GM18520 (cell line): ENCODE data around the gene AXIN1.

Experiments
- ATAC-seq: cut with Tn5 transposase; IDR thresholded peaks from one replicate; pipeline ENCODE4 v1.9.1; 2021; ENCODE audit not compliant: unreplicated experiment

Gene AXIN1

GRCh38 chr16:284204-285120 is 68.1 kb downstream of the AXIN1 start:
- no peak for ATAC-seq

- no peak for ATAC-seq
These were observed 69.3 kb downstream of the AXIN1 start, which contains the start of gene PDIA2 for GRCh38 chr16:283033-283805. Gene PDIA2, plus strand, starts transcription at chr16:283164. Its CDS starts 6 bp downstream, at chr16:283170.

GRCh38 chr16:282491-282890 is 70.0 kb downstream of the AXIN1 start:
- ATAC-seq, result no peak

GRCh38 chr16:281660-282255 is 70.8 kb downstream of the AXIN1 start:
- ATAC-seq, result no peak

GRCh38 chr16:280991-281659 is 71.4 kb downstream of the AXIN1 start:
- ATAC-seq, result no peak

GRCh38 chr16:280552-280951 is 72.0 kb downstream of the AXIN1 start, which contains the start of gene ARHGDIG:
Gene ARHGDIG, plus strand, starts transcription at chr16:280591. Its CDS starts 90 bp downstream, at chr16:280681.
- ATAC-seq, result no peak

- no peak for ATAC-seq
These were observed 72.5 kb downstream of the AXIN1 start for GRCh38 chr16:280005-280460.

GRCh38 chr16:279531-279930 is 73.0 kb downstream of the AXIN1 start:
- ATAC-seq, result no peak

- ATAC-seq, result no peak
These were observed 73.6 kb downstream of the AXIN1 start for GRCh38 chr16:278863-279366.

GRCh38 chr16:276426-277077 is 76.0 kb downstream of the AXIN1 start:
- no peak for ATAC-seq

GRCh38 chr16:275786-276232 is 76.7 kb downstream of the AXIN1 start, which contains the start of gene RGS11:
Gene RGS11, minus strand, starts transcription at chr16:275944. Its CDS starts 33 bp downstream, at chr16:275911.
- ATAC-seq, result no peak

- no peak for ATAC-seq
These were observed 77.4 kb downstream of the AXIN1 start for GRCh38 chr16:275041-275641.

GRCh38 chr16:273547-274421 is 78.7 kb downstream of the AXIN1 start:
- ATAC-seq, result no peak

- no peak for ATAC-seq
These were observed 79.6 kb downstream of the AXIN1 start for GRCh38 chr16:272633-273546.

GRCh38 chr16:270381-271255 is 81.9 kb downstream of the AXIN1 start:
- no peak for ATAC-seq

- ATAC-seq, result no peak
These were observed 83.3 kb downstream of the AXIN1 start for GRCh38 chr16:269061-269796.
